PFSK-1 (cell line): ENCODE results near the gene PTPRK.

ENCODE experiments used
- FOXP2 ChIP-seq: optimal IDR thresholded peaks from 2 replicates; pipeline ENCODE3; 2011; ENCODE audit warnings: borderline replicate concordance, control low read depth, inconsistent platforms; ENCODE audit not compliant: insufficient read depth; ENCODE audit errors: extremely low read length, extremely low read depth
- POLR2AphosphoS5 ChIP-seq: IDR thresholded peaks from 2 replicates; pipeline ENCODE4 v1.6.1; 2012; ENCODE audit warnings: low read depth, mild to moderate bottlenecking, control low read depth, low read length, moderate library complexity
- REST ChIP-seq, 2 experiments: IDR thresholded peaks; 2 replicates each; pipeline versions ENCODE4 v1.6.1 to v1.8.0; 2011 to 2012; ENCODE audit warnings: low read depth in 2 of 2, low read length in 2 of 2, control low read depth in 1 of 2, inconsistent platforms in 1 of 2, mild to moderate bottlenecking in 1 of 2, moderate library complexity in 1 of 2; ENCODE audit not compliant: insufficient read depth in 1 of 2
- SIN3A ChIP-seq: IDR thresholded peaks from 2 replicates; pipeline ENCODE4 v1.6.1; 2012; ENCODE audit warnings: mild to moderate bottlenecking, low read length, moderate library complexity, borderline replicate concordance; ENCODE audit not compliant: insufficient read depth
- TAF1 ChIP-seq: IDR thresholded peaks from 2 replicates; pipeline ENCODE4 v1.6.1; 2012; ENCODE audit warnings: low read length, control low read depth, borderline replicate concordance; ENCODE audit not compliant: insufficient read depth

- TF ChIP-seq POLR2AphosphoS5 (no peak), SIN3A (no peak), REST (IDR thresholded peaks at IDR 0.05; ENCODE audit: insufficient read depth in 1 of 2, low read depth in 2 of 2, low read length in 2 of 2) (no peak), TAF1 (no peak), FOXP2 (no peak)
Observed at GRCh38 chr6:128504003-128504654, 16.3 kb downstream of the PTPRK start.
